ENCODE data around the gene CBX4. TPM values are rescaled to one million over a fixed set of nuclear protein-coding genes. Genes with fewer than 3 reads are reported as not detected.

Gene CBX4
- total RNA-seq, 2 donors from 2014 or later = 4.2 to 4.9 TPM

GRCh38 chr17:79836510-79836971 is 2.7 kb downstream of the CBX4 start:
- H3K4me3 Mint-ChIP-seq = peak overlapping the region; percentile 67
- H3K36me3 Mint-ChIP-seq (ENCODE audit: low read depth) = no peaks in the 10 kb centered on the region
- Histone ChIP-seq H3K27me3 (ENCODE audit: control insufficient read depth, insufficient read depth, low read length, poor library complexity, severe bottlenecking) (peaks cover 87% of the 10 kb centered on the region), H3K4me1 (ENCODE audit: control insufficient read depth, insufficient read depth, low read length) (peaks cover 15% of the 10 kb centered on the region), H3K27ac (ENCODE audit: low read depth, low read length) (no peak overlapping the region), H3K9me3 (ENCODE audit: control insufficient read depth, low read length) (no peaks in the 10 kb centered on the region), H3K36me3 (ENCODE audit: control insufficient read depth, insufficient read depth, low read length) (no peaks in the 10 kb centered on the region), H3K4me3 (ENCODE audit: low read length) (peak overlapping the region; percentile 81), H3K9ac (ENCODE audit: extremely low read depth, low read length, poor library complexity, severe bottlenecking) (no peak overlapping the region)
- no peak for TF ChIP-seq CTCF (conservative IDR thresholded peaks at IDR 0.05)
- WGBS, 2 experiments (ENCODE audit: insufficient coverage in 1 of 2, insufficient read length in 1 of 2) = 8 to 14% methylated on average over 8 to 18 of the region's 18 CpGs
- H3K4me1 Mint-ChIP-seq = peaks cover 14% of the 10 kb centered on the region
- DNase-seq = no peak
- H3K9me3 Mint-ChIP-seq = peaks cover 8% of the 10 kb centered on the region
- H3K27ac Mint-ChIP-seq = no peak overlapping the region
- peaks cover 88% of the 10 kb centered on the region for H3K27me3 Mint-ChIP-seq (ENCODE audit: insufficient read depth)

GRCh38 chr17:79835953-79836509 is 3.2 kb downstream of the CBX4 start:
- Mint-ChIP-seq H3K9me3 (peaks cover 5% of the 10 kb centered on the region), H3K27me3 (ENCODE audit: insufficient read depth) (peaks cover 88% of the 10 kb centered on the region), H3K36me3 (ENCODE audit: low read depth) (no peaks in the 10 kb centered on the region), H3K4me1 (peaks cover 17% of the 10 kb centered on the region), H3K4me3 (peak overlapping the region; percentile 67), H3K27ac (peak overlapping the region; percentile 44)
- WGBS, 2 experiments (ENCODE audit: insufficient coverage in 1 of 2, insufficient read length in 1 of 2) = 2 to 10% methylated on average over 13 to 24 of the region's 24 CpGs
- peaks cover 15% of the 10 kb centered on the region for H3K4me1 ChIP-seq (ENCODE audit: control insufficient read depth, insufficient read depth, low read length)
- no peaks in the 10 kb centered on the region for H3K36me3 ChIP-seq (ENCODE audit: control insufficient read depth, insufficient read depth, low read length)
- H3K9me3 ChIP-seq (ENCODE audit: control insufficient read depth, low read length) = no peaks in the 10 kb centered on the region
- H3K27ac ChIP-seq (ENCODE audit: low read depth, low read length) = no peak overlapping the region
- DNase-seq = peak; percentile 100
- peaks cover 87% of the 10 kb centered on the region for H3K27me3 ChIP-seq (ENCODE audit: control insufficient read depth, insufficient read depth, low read length, poor library complexity, severe bottlenecking)
- peak overlapping the region; percentile 81 for H3K4me3 ChIP-seq (ENCODE audit: low read length)
- no peak overlapping the region for H3K9ac ChIP-seq (ENCODE audit: extremely low read depth, low read length, poor library complexity, severe bottlenecking)
- no peak for TF ChIP-seq CTCF (conservative IDR thresholded peaks at IDR 0.05)

GRCh38 chr17:79835470-79835899 is 3.8 kb downstream of the CBX4 start:
- H3K9me3 ChIP-seq (ENCODE audit: control insufficient read depth, low read length) = no peaks in the 10 kb centered on the region
- H3K9ac ChIP-seq (ENCODE audit: extremely low read depth, low read length, poor library complexity, severe bottlenecking) = no peak overlapping the region
- H3K4me3 ChIP-seq (ENCODE audit: low read length) = no peak overlapping the region
- H3K4me1 Mint-ChIP-seq = peaks cover 17% of the 10 kb centered on the region
- H3K27me3 ChIP-seq (ENCODE audit: control insufficient read depth, insufficient read depth, low read length, poor library complexity, severe bottlenecking) = peaks cover 87% of the 10 kb centered on the region
- H3K27me3 Mint-ChIP-seq (ENCODE audit: insufficient read depth) = peaks cover 88% of the 10 kb centered on the region
- H3K27ac Mint-ChIP-seq = peak overlapping the region; percentile 44
- H3K4me3 Mint-ChIP-seq = peak overlapping the region; percentile 67
- H3K27ac ChIP-seq (ENCODE audit: low read depth, low read length) = no peak overlapping the region
- H3K4me1 ChIP-seq (ENCODE audit: control insufficient read depth, insufficient read depth, low read length) = peaks cover 15% of the 10 kb centered on the region
- no peaks in the 10 kb centered on the region for H3K36me3 ChIP-seq (ENCODE audit: control insufficient read depth, insufficient read depth, low read length)
- peaks cover 5% of the 10 kb centered on the region for H3K9me3 Mint-ChIP-seq
- no peak for TF ChIP-seq CTCF (conservative IDR thresholded peaks at IDR 0.05)
- H3K36me3 Mint-ChIP-seq (ENCODE audit: low read depth) = no peaks in the 10 kb centered on the region
- DNase-seq = peak; percentile 87
- 22 to 27% methylated on average over 6 to 12 of the region's 13 CpGs for WGBS, 2 experiments (ENCODE audit: insufficient coverage in 1 of 2, insufficient read length in 1 of 2)

All from endodermal cell (in vitro differentiated cells).